ENCODE measurements around the gene TJP3.
A peak's percentile ranks its signal among the peaks of the same experiment; 100 is the strongest.

Gene TJP3

GRCh38 chr19:3698974-3699740, 9.0 kb upstream of the TJP3 start:
- ChIA-PET POLR2A (ENCODE audit: low non-redundant PET) (no interaction called here), CTCF (interaction anchor here (0.5 to 1.6 kb wide), 4 partner anchors 8 to 1231 kb away, joined by 3 to 8 read pairs (median 4); no protein-coding TSS in a partner anchor)
- H3K27ac ChIP-seq = peak overlapping the region; percentile 71
- no peak for TF ChIP-seq CTCF (conservative IDR thresholded peaks at IDR 0.05; ENCODE audit: low read depth)
- DNase-seq (ENCODE audit: low spot score) = no peak

GRCh38 chr19:3699741-3700241, 8.4 kb upstream of the TJP3 start:
- H3K27ac ChIP-seq = peak overlapping the region; percentile 71
- no peak for DNase-seq (ENCODE audit: low spot score)
- POLR2A ChIA-PET (ENCODE audit: low non-redundant PET) = no interaction called here
- TF ChIP-seq CTCF (conservative IDR thresholded peaks at IDR 0.05; ENCODE audit: low read depth) = no peak
- CTCF ChIA-PET = interaction anchor here (0.7 to 1.6 kb wide), 3 partner anchors 7 to 33 kb away, joined by 4 to 8 read pairs (median 5); no protein-coding TSS in a partner anchor

- POLR2A ChIA-PET (ENCODE audit: low non-redundant PET) = no interaction called here
- TF ChIP-seq CTCF (conservative IDR thresholded peaks at IDR 0.05; ENCODE audit: low read depth) = peak; percentile 94
- peak within 1 kb of the TSS; percentile 71 for H3K27ac ChIP-seq
- peak; percentile 89 for DNase-seq (ENCODE audit: low spot score)
- CTCF ChIA-PET = interaction anchor here (0.7 to 1.6 kb wide), 3 partner anchors 8 to 10 kb away, joined by 3 to 8 read pairs (median 4); no protein-coding TSS in a partner anchor
These were observed 7.7 kb upstream of the TJP3 start, which contains the start of gene PIP5K1C for GRCh38 chr19:3700242-3701032. TSS of gene PIP5K1C (minus strand) at chr19:3700468. CDS start at chr19:3700390, 78 bp downstream.

- no peak for DNase-seq (ENCODE audit: low spot score)
- H3K27ac ChIP-seq = no peak overlapping the region; the same call in 1 of the 2 replicates
- POLR2A ChIA-PET (ENCODE audit: low non-redundant PET) = no interaction called here
- CTCF ChIA-PET = interaction anchor here (0.7 kb wide), 1 partner anchor 11 kb away, joined by 3 read pairs; no protein-coding TSS in a partner anchor
- TF ChIP-seq CTCF (conservative IDR thresholded peaks at IDR 0.05; ENCODE audit: low read depth) = no peak
These were observed 7.0 kb upstream of the TJP3 start for GRCh38 chr19:3701200-3701599.

GRCh38 chr19:3707868-3708206, 347 bp upstream of the TJP3 start:
- no peak for TF ChIP-seq CTCF (conservative IDR thresholded peaks at IDR 0.05; ENCODE audit: low read depth)
- POLR2A ChIA-PET (ENCODE audit: low non-redundant PET) = no interaction called here
- no peak overlapping the region for H3K27ac ChIP-seq
- no peak for DNase-seq (ENCODE audit: low spot score)
- CTCF ChIA-PET = interaction anchor here (1.2 kb wide), 2 partner anchors 11 to 42 kb away, joined by 3 to 4 read pairs; no protein-coding TSS in a partner anchor

- CTCF ChIA-PET = interaction anchor here (0.6 to 0.8 kb wide), 3 partner anchors 10 to 225 kb away, joined by 3 to 4 read pairs (median 3); no protein-coding TSS in a partner anchor
- POLR2A ChIA-PET (ENCODE audit: low non-redundant PET) = no interaction called here
- no peak for TF ChIP-seq CTCF (conservative IDR thresholded peaks at IDR 0.05; ENCODE audit: low read depth)
- peak; percentile 62 for DNase-seq (ENCODE audit: low spot score)
- no peak overlapping the region for H3K27ac ChIP-seq
These were observed 2.2 kb downstream of the TJP3 start for GRCh38 chr19:3710265-3710812.
